HepG2 (cell line): ENCODE results near the gene ZNF101.

Experiments used
- EZH2 ChIP-seq: conservative IDR thresholded peaks from 2 replicates; pipeline ENCODE4 v1.6.1; 2012; ENCODE audit warnings: mild to moderate bottlenecking, low read depth, low read length, moderate library complexity
- FLYWCH1 ChIP-seq: sonication (generic); formaldehyde crosslinking; IDR thresholded peaks from 2 replicates; pipeline ENCODE4 v1.8.1; 2023; ENCODE audit warnings: mild to moderate bottlenecking, missing genetic modification reagents
- MYC ChIP-seq: sonication (generic); formaldehyde crosslinking; IDR thresholded peaks from 2 replicates; pipeline ENCODE4 v1.9.0; 2021; ENCODE audit warnings: missing genetic modification reagents, borderline replicate concordance
- SETDB1 ChIP-seq: sonication (generic); formaldehyde crosslinking; IDR thresholded peaks from 2 replicates; pipeline ENCODE4 v1.5.1; 2020; ENCODE audit warnings: missing genetic modification reagents, mild to moderate bottlenecking, borderline replicate concordance
- TOPORS ChIP-seq: sonication (generic); formaldehyde crosslinking; IDR thresholded peaks from 2 replicates; pipeline ENCODE4 v1.8.0; 2023; ENCODE audit warnings: mild to moderate bottlenecking, missing genetic modification reagents
- ZBTB42 ChIP-seq: sonication (generic); formaldehyde crosslinking; IDR thresholded peaks from 2 replicates; pipeline ENCODE4 v1.5.0; 2020; ENCODE audit warnings: mild to moderate bottlenecking, missing genetic modification reagents
- ZBTB43 ChIP-seq: sonication (generic); formaldehyde crosslinking; conservative IDR thresholded peaks from 2 replicates; pipeline ENCODE4 v1.4.0; 2020; ENCODE audit warnings: missing genetic modification reagents
- ZFY ChIP-seq: sonication (generic); formaldehyde crosslinking; IDR thresholded peaks from 2 replicates; pipeline ENCODE4 v1.4.0; 2020; ENCODE audit warnings: missing genetic modification reagents
- ZNF256 ChIP-seq: sonication (generic); formaldehyde crosslinking; conservative IDR thresholded peaks from 2 replicates; pipeline ENCODE4 v1.4.0; 2020; ENCODE audit warnings: missing genetic modification reagents
- ZSCAN20 ChIP-seq: sonication (generic); formaldehyde crosslinking; IDR thresholded peaks from 2 replicates; pipeline ENCODE4 v1.4.0; 2020; ENCODE audit warnings: missing genetic modification reagents, mild to moderate bottlenecking, borderline replicate concordance

GRCh38 chr19:19719798-19720197 is 51.2 kb downstream of the ZNF101 start:
- TF ChIP-seq EZH2 = no peak
- TF ChIP-seq MYC (CRISPR knock-in tag) = no peak
- TF ChIP-seq TOPORS (CRISPR knock-in tag) = no peak
- TF ChIP-seq FLYWCH1 (CRISPR knock-in tag) = no peak
- TF ChIP-seq ZFY (CRISPR knock-in tag) = no peak
- no peak for TF ChIP-seq ZNF256
- TF ChIP-seq SETDB1 = no peak
- TF ChIP-seq ZBTB43 = no peak
- TF ChIP-seq ZBTB42 (CRISPR knock-in tag) = no peak
- no peak for TF ChIP-seq ZSCAN20 (CRISPR knock-in tag)
